K562 (cell line): ENCODE data around the gene HDAC6. TPM values are rescaled to one million over a fixed set of nuclear protein-coding genes. Genes with fewer than 3 reads are reported as not detected.

ENCODE experiments used
- ATF7 ChIP-seq: fragments of 450-650 bp; IDR thresholded peaks from 2 replicates; pipeline ENCODE4 v1.7.1; 2014; ENCODE audit warnings: mild to moderate bottlenecking, moderate library complexity
- BMI1 ChIP-seq: fragments of 150-350 bp; IDR thresholded peaks from 2 replicates; pipeline ENCODE4 v1.6.1; 2014; ENCODE audit warnings: low read length
- EP300 ChIP-seq: IDR thresholded peaks from 2 replicates; pipeline ENCODE4 v1.6.1; 2012; ENCODE audit warnings: low read length, improper control_type of control experiment
- KAT7 ChIP-seq: sonication (generic); formaldehyde crosslinking; IDR thresholded peaks from 2 replicates; pipeline ENCODE4 v1.8.0; 2022; ENCODE audit warnings: missing genetic modification reagents, mild to moderate bottlenecking, borderline replicate concordance
- MBD2 ChIP-seq: sonication (generic); IDR thresholded peaks from 2 replicates; pipeline ENCODE4 v1.6.1; 2016; ENCODE audit warnings: low read depth, borderline replicate concordance
- RCOR1 ChIP-seq, 2 experiments: IDR thresholded peaks; 2 replicates each; pipeline ENCODE4 v1.6.1; 2012; ENCODE audit warnings: low read depth in 2 of 2, low read length in 2 of 2, borderline replicate concordance in 1 of 2, improper control_type of control experiment in 1 of 2
- RUNX1 ChIP-seq: sonication (generic); IDR thresholded peaks from 2 replicates; pipeline ENCODE4 v1.6.1; 2016; ENCODE audit warnings: antibody characterized with exemption, low read depth
- SP2 ChIP-seq: IDR thresholded peaks from 2 replicates; pipeline ENCODE4 v1.6.1; 2011; ENCODE audit warnings: mild to moderate bottlenecking, low read depth, low read length, moderate library complexity; ENCODE audit not compliant: poor library complexity, severe bottlenecking; ENCODE audit errors: extremely low read depth
- ZBTB1 ChIP-seq: sonication (generic); formaldehyde crosslinking; IDR thresholded peaks from 2 replicates; pipeline ENCODE4 v1.8.1; 2023; ENCODE audit warnings: missing genetic modification reagents, low read depth, mild to moderate bottlenecking, borderline replicate concordance
- ZNF146 ChIP-seq: IDR thresholded peaks from one replicate; pipeline ENCODE4 v1.6.1; 2018; ENCODE audit warnings: missing compliant biosample characterization; ENCODE audit not compliant: unreplicated experiment
- polyA plus RNA-seq, 8 experiments: library from polyadenylated mRNA; depleted of rRNA in 4 of 8; stranded (reverse) in 5 of 8; unstranded in 3 of 8; fragments of >200 nt; fragmentation: Nextera tagmentation in 2 of 8; fragmentation: Illumina TruSeq in 1 of 8; extraction: Ambion mirVana in 2 of 8; extraction: Trizol in 1 of 8; gene quantifications; 2 replicates each; pipeline versions ENCODE4 v1.2.1 to v1.2.3, GENCODE V29; 2011 to 2014; ENCODE audit warnings: inconsistent platforms in 1 of 8, missing spikeins in 1 of 8
- total RNA-seq, 7 experiments: library from RNA; depleted of rRNA in 6 of 7; stranded (reverse); fragments of >200 nt in 6 of 7; fragmentation: Illumina TruSeq in 2 of 7; extraction: Trizol in 2 of 7; gene quantifications; 2 replicates each; pipeline versions ENCODE4 v1.2.1 to v1.2.3, GENCODE V29; 2011 to 2021; ENCODE audit warnings: low replicate concordance in 1 of 7
- TF ChIP-seq, protein P1 (sequence below), 2 experiments: IDR thresholded peaks; 2 replicates each; pipeline ENCODE4 v1.6.1; 2011; ENCODE audit warnings: borderline replicate concordance in 1 of 2, control low read depth in 1 of 2, low read depth in 1 of 2, low read length in 1 of 2, mild to moderate bottlenecking in 1 of 2, mixed read lengths in 1 of 2, moderate library complexity in 1 of 2; ENCODE audit not compliant: insufficient read depth in 1 of 2, insufficient read length in 1 of 2, poor library complexity in 1 of 2, severe bottlenecking in 1 of 2; ENCODE audit errors: extremely low read depth in 1 of 2
- TF ChIP-seq, protein P2 (sequence below): fragments of 450-650 bp; IDR thresholded peaks from 2 replicates; pipeline ENCODE4 v1.7.0; 2016; ENCODE audit warnings: borderline replicate concordance
- TF ChIP-seq, protein P3 (sequence below): fragments of 250-450 bp; sonication (Bioruptor Pico); IDR thresholded peaks from 2 replicates; pipeline ENCODE4 v1.5.0; 2021; ENCODE audit warnings: mild to moderate bottlenecking, moderate library complexity
- TF ChIP-seq, protein P4 (sequence below): fragments of 450-650 bp; IDR thresholded peaks from one replicate; pipeline ENCODE4 v1.6.1; 2018; ENCODE audit warnings: mild to moderate bottlenecking, moderate library complexity; ENCODE audit not compliant: partially characterized antibody
- TF ChIP-seq, protein P5 (sequence below): fragments of 450-650 bp; IDR thresholded peaks from 2 replicates; pipeline ENCODE4 v1.6.1; 2016; ENCODE audit warnings: missing biosample characterization, missing genetic modification characterization

The HDAC6 gene
- total and polyA plus RNA-seq, 9 of the 15 experiments (the other 6 are each of a cell fraction or from before 2014, with no cell fraction given) = 29.9 to 101 (median 71.2) TPM

DNA sequence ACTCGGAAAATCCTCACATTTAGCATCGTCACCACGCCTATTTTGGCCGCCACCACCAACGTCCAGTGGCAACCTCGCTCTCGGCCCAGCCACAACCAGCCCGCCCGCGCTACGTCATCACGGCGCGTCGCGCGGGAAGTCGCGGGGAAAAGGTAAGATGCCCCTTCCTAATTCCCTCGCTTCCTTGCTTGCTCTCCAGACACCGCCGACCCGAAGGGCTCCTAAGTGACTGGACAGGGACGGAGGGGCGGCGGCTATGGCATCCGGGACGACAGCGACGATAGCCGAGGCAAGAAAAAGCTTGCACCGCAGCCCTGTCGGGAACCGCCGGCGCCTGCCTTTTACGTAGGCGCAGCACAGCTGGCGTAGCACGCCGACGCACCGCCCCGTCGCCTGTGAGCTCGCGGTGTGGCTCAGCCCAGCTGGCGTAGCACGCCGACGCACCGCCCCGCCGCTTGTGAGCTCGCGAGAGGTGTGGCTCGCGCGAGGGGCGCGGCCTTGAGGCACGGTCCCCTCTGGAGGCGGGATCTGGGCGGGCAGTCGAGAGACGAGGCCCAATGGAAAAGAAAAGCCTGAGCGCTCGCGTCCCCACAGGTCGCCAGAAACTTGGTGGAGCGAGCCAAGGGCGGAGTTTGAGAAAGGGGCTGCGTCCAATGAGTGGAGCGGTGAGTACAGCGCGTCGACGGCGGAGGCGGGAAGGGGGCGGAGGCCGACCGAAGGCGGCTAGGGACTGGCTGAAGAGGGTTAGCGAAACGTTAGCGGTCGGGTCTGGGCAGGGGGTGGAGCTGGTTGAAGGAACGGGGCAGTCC is at the start of gene HDAC6 (continued):
- TF ChIP-seq, protein P1, sequence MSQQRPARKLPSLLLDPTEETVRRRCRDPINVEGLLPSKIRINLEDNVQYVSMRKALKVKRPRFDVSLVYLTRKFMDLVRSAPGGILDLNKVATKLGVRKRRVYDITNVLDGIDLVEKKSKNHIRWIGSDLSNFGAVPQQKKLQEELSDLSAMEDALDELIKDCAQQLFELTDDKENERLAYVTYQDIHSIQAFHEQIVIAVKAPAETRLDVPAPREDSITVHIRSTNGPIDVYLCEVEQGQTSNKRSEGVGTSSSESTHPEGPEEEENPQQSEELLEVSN (IDR thresholded peaks at IDR 0.05; ENCODE audit: borderline replicate concordance in 1 of 2, extremely low read depth in 1 of 2, insufficient read depth in 1 of 2, insufficient read length in 1 of 2, low read depth in 1 of 2, low read length in 1 of 2, poor library complexity in 1 of 2, severe bottlenecking in 1 of 2) = peak; percentile 20 to 25
- TF ChIP-seq ATF7 (peak; percentile 80), KAT7 (CRISPR knock-in tag) (no peak), MBD2 (peak; percentile 58; the same call in 1 of the 2 replicates), SP2 (peak; percentile 24), RCOR1 (IDR thresholded peaks at IDR 0.05; ENCODE audit: borderline replicate concordance in 1 of 2, low read depth in 2 of 2, low read length in 2 of 2) (no peak), ZNF146 (CRISPR knock-in tag) (no peak), ZBTB1 (CRISPR knock-in tag) (no peak), RUNX1 (no peak), EP300 (no peak), BMI1 (no peak)
- TF ChIP-seq, protein P2, sequence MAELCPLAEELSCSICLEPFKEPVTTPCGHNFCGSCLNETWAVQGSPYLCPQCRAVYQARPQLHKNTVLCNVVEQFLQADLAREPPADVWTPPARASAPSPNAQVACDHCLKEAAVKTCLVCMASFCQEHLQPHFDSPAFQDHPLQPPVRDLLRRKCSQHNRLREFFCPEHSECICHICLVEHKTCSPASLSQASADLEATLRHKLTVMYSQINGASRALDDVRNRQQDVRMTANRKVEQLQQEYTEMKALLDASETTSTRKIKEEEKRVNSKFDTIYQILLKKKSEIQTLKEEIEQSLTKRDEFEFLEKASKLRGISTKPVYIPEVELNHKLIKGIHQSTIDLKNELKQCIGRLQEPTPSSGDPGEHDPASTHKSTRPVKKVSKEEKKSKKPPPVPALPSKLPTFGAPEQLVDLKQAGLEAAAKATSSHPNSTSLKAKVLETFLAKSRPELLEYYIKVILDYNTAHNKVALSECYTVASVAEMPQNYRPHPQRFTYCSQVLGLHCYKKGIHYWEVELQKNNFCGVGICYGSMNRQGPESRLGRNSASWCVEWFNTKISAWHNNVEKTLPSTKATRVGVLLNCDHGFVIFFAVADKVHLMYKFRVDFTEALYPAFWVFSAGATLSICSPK = no peak
- TF ChIP-seq, protein P3, sequence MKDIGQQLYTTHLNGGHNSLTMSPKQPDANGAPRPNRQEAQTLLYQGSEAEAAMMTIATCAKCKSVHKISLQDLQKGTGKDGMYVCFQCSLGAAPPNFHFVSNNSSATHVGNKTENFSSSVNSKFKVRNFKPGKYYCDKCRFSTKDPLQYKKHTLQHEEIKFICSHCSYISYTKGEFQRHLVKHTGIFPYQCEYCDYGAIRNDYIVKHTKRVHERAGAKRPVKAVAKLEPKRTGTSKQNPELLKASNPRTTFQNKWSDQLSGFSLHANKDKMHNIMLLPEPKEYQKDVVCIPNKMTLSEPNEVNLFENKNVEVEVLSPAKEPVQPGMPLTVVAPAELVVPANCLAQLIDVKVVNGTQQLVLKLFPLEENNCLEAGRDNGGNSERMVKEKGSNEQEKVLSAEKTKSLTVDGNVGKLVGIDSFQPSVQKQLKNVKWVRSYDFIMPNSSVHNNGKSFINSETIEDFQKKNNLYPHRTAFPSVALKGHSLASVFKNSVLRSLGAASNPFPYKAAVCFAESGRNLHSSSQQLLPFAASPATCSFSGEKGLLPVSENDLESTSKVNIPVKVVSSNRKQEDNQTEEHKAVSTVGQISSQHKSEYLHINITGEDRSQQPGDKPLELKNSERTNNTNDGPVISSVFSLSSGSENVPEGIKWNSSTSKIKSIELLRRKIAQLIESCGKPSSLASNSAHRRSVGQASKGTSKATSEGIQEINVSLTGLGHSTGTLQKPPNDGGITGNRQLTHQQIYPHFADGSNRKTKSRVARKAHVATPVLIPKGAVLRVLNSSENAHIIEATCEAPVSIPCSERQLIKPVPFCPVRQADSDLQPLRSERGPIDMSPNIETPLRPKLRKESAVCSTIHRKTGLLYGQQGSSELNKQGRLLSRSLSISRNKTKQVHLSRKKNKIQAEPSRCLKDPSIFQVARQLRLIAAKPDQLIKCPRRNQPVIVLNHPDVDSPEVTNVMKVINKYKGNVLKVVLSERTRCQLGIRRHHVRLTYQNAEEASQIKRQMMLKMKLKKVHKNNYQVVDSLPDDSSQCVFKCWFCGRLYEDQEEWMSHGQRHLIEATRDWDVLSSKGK (CRISPR knock-in tag) = no peak
- TF ChIP-seq, protein P4, sequence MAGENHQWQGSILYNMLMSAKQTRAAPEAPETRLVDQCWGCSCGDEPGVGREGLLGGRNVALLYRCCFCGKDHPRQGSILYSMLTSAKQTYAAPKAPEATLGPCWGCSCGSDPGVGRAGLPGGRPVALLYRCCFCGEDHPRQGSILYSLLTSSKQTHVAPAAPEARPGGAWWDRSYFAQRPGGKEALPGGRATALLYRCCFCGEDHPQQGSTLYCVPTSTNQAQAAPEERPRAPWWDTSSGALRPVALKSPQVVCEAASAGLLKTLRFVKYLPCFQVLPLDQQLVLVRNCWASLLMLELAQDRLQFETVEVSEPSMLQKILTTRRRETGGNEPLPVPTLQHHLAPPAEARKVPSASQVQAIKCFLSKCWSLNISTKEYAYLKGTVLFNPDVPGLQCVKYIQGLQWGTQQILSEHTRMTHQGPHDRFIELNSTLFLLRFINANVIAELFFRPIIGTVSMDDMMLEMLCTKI = no peak
- TF ChIP-seq, protein P5, sequence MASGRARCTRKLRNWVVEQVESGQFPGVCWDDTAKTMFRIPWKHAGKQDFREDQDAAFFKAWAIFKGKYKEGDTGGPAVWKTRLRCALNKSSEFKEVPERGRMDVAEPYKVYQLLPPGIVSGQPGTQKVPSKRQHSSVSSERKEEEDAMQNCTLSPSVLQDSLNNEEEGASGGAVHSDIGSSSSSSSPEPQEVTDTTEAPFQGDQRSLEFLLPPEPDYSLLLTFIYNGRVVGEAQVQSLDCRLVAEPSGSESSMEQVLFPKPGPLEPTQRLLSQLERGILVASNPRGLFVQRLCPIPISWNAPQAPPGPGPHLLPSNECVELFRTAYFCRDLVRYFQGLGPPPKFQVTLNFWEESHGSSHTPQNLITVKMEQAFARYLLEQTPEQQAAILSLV (tag) = no peak
